ENCODE measurements around the gene PITPNC1. TPM values are rescaled to one million over a fixed set of nuclear protein-coding genes. Genes with fewer than 3 reads are reported as not detected.

The PITPNC1 gene
- total and polyA plus RNA-seq, 2 donors (not counting 3 experiments of a cell fraction or from before 2014, with no cell fraction given) = 2.4 to 9.6 TPM

GRCh38 chr17:67520916-67521774 is 144.1 kb downstream of the PITPNC1 start:
- CTCF ChIA-PET = no interaction called here
- Histone ChIP-seq H3K4me2 (ENCODE audit: insufficient read depth, low read length) (no peak overlapping the region), H4K20me1 (replicated peaks; ENCODE audit: control insufficient read depth, extremely low read depth, insufficient read depth, low read length) (no peaks in the 10 kb centered on the region), H3K36me3 (ENCODE audit: control insufficient read depth in 2 of 2, extremely low read depth in 1 of 2, insufficient read depth in 2 of 2, low read length in 2 of 2) (no peaks in the 10 kb centered on the region), H3K4me3 (replicated peaks in 1 of 3; ENCODE audit: insufficient read depth in 1 of 3, low read depth in 1 of 3, low read length in 3 of 3) (no peak overlapping the region), H3K4me1 (ENCODE audit: control insufficient read depth, extremely low read depth, insufficient read depth, low read length) (no peaks in the 10 kb centered on the region), H3K9ac (replicated peaks; ENCODE audit: extremely low read depth, insufficient read depth, low read length) (no peak overlapping the region), H2AFZ (ENCODE audit: low read depth, low read length) (no peak overlapping the region), H3K9me3 (replicated peaks; ENCODE audit: control insufficient read depth, insufficient read depth, low read length) (no peaks in the 10 kb centered on the region), H3K27ac (ENCODE audit: insufficient read depth, low read depth, low read length) (no peak overlapping the region), H3K27me3 (ENCODE audit: control insufficient read depth in 2 of 2, insufficient read depth in 2 of 2, low read length in 2 of 2) (no peaks in the 10 kb centered on the region), H3K9me1 (replicated peaks; ENCODE audit: control insufficient read depth, extremely low read depth, insufficient read depth, low read length) (no peaks in the 10 kb centered on the region), H3K79me2 (ENCODE audit: control insufficient read depth, insufficient read depth, low read length) (no peaks in the 10 kb centered on the region)
- TF ChIP-seq POLR2AphosphoS5 (IDR thresholded peaks at IDR 0.05; ENCODE audit: insufficient read depth, low read depth, low read length) (no peak), GATA2 (IDR thresholded peaks at IDR 0.05; ENCODE audit: insufficient read depth, insufficient read length, low read depth, low read length) (no peak), MAX (IDR thresholded peaks at IDR 0.05; ENCODE audit: insufficient read depth, insufficient read length) (no peak), MYC (IDR thresholded peaks at IDR 0.05; ENCODE audit: low read depth, low read length) (no peak), FOS (IDR thresholded peaks at IDR 0.05; ENCODE audit: borderline replicate concordance, insufficient read depth, low read length) (no peak), POLR2A (IDR thresholded peaks at IDR 0.05; ENCODE audit: low read depth, low read length) (no peak), EZH2 (IDR thresholded peaks at IDR 0.05; ENCODE audit: borderline replicate concordance, low read depth, low read length, severe bottlenecking) (no peak), JUN (IDR thresholded peaks at IDR 0.05; ENCODE audit: borderline replicate concordance, insufficient read depth, insufficient read length, low read depth) (no peak)
- TF ChIP-seq, protein P1, sequence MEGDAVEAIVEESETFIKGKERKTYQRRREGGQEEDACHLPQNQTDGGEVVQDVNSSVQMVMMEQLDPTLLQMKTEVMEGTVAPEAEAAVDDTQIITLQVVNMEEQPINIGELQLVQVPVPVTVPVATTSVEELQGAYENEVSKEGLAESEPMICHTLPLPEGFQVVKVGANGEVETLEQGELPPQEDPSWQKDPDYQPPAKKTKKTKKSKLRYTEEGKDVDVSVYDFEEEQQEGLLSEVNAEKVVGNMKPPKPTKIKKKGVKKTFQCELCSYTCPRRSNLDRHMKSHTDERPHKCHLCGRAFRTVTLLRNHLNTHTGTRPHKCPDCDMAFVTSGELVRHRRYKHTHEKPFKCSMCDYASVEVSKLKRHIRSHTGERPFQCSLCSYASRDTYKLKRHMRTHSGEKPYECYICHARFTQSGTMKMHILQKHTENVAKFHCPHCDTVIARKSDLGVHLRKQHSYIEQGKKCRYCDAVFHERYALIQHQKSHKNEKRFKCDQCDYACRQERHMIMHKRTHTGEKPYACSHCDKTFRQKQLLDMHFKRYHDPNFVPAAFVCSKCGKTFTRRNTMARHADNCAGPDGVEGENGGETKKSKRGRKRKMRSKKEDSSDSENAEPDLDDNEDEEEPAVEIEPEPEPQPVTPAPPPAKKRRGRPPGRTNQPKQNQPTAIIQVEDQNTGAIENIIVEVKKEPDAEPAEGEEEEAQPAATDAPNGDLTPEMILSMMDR (IDR thresholded peaks at IDR 0.05; ENCODE audit: extremely low read depth in 1 of 2, insufficient read depth in 1 of 2, low read depth in 1 of 2, low read length in 2 of 2) = no peak
- dilution Hi-C loops (cut with MboI; ENCODE audit: extremely low pct_ligation_motif_present, low sequenced_read_pairs) (no loop called here), intact Hi-C loops (cut with micrococcal nuclease) (no loop called here)
- DNase-seq (ENCODE audit: low read depth, low spot score) (no peak), FAIRE-seq (no peak)
- POLR2A ChIA-PET = no interaction called here
- no TSS peak for BruUV-seq (replicated peaks)

Measured in endothelial cell of umbilical vein (primary cell).